Activated T-cell treated with anti-CD3 and anti-CD28 coated beads, Interleukin-2, amount 50 U/mL, for 48 hours (primary cell): ENCODE results near the gene ANKRD62.
"Not testable (repeated sequence)": the region's sequence is repeated elsewhere in the genome, so short reads cannot be mapped to it uniquely, and the experiment has no call there.

Source experiments
- DNase-seq, 2 experiments: peaks; one replicate each; pipeline ENCODE4 v3.0.0-alpha.2; 2020

ANKRD62 gene

GRCh38 chr18:12099160-12099559 is 5.5 kb downstream of the ANKRD62 start:
- DNase-seq, result no peak

- DNase-seq, result no peak
These were observed 7.6 kb downstream of the ANKRD62 start for GRCh38 chr18:12101266-12101665.

- no peak for DNase-seq
These were observed 8.6 kb downstream of the ANKRD62 start for GRCh38 chr18:12102136-12102842.

GRCh38 chr18:12106471-12106870 is 12.8 kb downstream of the ANKRD62 start:
- DNase-seq, result no peak

- DNase-seq, result no peak
These were observed 16.2 kb downstream of the ANKRD62 start for GRCh38 chr18:12109836-12110235.

- DNase-seq, result no peak
These were observed 20.5 kb downstream of the ANKRD62 start for GRCh38 chr18:12113999-12114646.

- no peak for DNase-seq
These were observed 25.7 kb downstream of the ANKRD62 start for GRCh38 chr18:12119358-12119757.

GRCh38 chr18:12121175-12122042 is 27.8 kb downstream of the ANKRD62 start:
- DNase-seq, result no peak

GRCh38 chr18:12122043-12122389 is 28.4 kb downstream of the ANKRD62 start:
- not testable (repeated sequence) for DNase-seq

GRCh38 chr18:12127647-12128046 is 34.0 kb downstream of the ANKRD62 start:
- not testable (repeated sequence) for DNase-seq

- DNase-seq, result not testable (repeated sequence)
These were observed 45.2 kb downstream of the ANKRD62 start for GRCh38 chr18:12138831-12139230.

GRCh38 chr18:12140866-12141265 is 47.2 kb downstream of the ANKRD62 start:
- DNase-seq, result not testable (repeated sequence)

- not testable (repeated sequence) for DNase-seq
These were observed 48.1 kb downstream of the ANKRD62 start for GRCh38 chr18:12141778-12142177.

- not testable (repeated sequence) for DNase-seq
These were observed 55.8 kb downstream of the ANKRD62 start for GRCh38 chr18:12149431-12149830.

- DNase-seq, result no peak
These were observed 60.7 kb downstream of the ANKRD62 start for GRCh38 chr18:12154361-12154760.

- DNase-seq, result no peak
These were observed 62.4 kb downstream of the ANKRD62 start for GRCh38 chr18:12155996-12156395.

GRCh38 chr18:12159446-12159845 is 65.8 kb downstream of the ANKRD62 start:
- DNase-seq, result no peak

GRCh38 chr18:12162786-12163185 is 69.1 kb downstream of the ANKRD62 start:
- DNase-seq, result no peak

GRCh38 chr18:12165038-12165768 is 71.6 kb downstream of the ANKRD62 start:
- no peak for DNase-seq
